ENCODE measurements around the gene ERN1.

ERN1 gene

GRCh38 chr17:64001763-64002529, 128.0 kb downstream of the ERN1 start:
- no peak for DNase-seq

- DNase-seq, result no peak
These were observed 128.8 kb downstream of the ERN1 start for GRCh38 chr17:64001091-64001579.

- no peak for DNase-seq
These were observed 130.0 kb downstream of the ERN1 start for GRCh38 chr17:63999680-64000531.

GRCh38 chr17:63998721-63999679, 130.9 kb downstream of the ERN1 start:
- no peak for DNase-seq

GRCh38 chr17:63998050-63998720, 131.8 kb downstream of the ERN1 start, which contains the start of gene PRR29:
PRR29 (plus strand) TSS chr17:63998351; CDS start chr17:63998365, 14 bp downstream.
- DNase-seq, result peak; percentile 35

GRCh38 chr17:63997341-63998048, 132.4 kb downstream of the ERN1 start:
- DNase-seq, result no peak

- DNase-seq, result no peak
These were observed 133.3 kb downstream of the ERN1 start for GRCh38 chr17:63996430-63997182.

- DNase-seq, result no peak
These were observed 134.3 kb downstream of the ERN1 start for GRCh38 chr17:63995626-63996025.

- DNase-seq, result no peak
These were observed 136.5 kb downstream of the ERN1 start for GRCh38 chr17:63993368-63993985.

GRCh38 chr17:63991611-63992010, 138.3 kb downstream of the ERN1 start:
- DNase-seq, result no peak

- no peak for DNase-seq
These were observed 140.2 kb downstream of the ERN1 start for GRCh38 chr17:63989622-63990345.

Measured in NCI-H226 (cell line).